Liver (tissue), 3 donors: ENCODE results near the gene WDR27.

Source experiments
- FOXA2 ChIP-seq: IDR thresholded peaks from 2 replicates; pipeline ENCODE4 v1.6.1; 2016; ENCODE audit warnings: antibody characterized with exemption
- RAD21 ChIP-seq, 2 donors: IDR thresholded peaks; 2 replicates each; pipeline ENCODE4 v1.6.1; 2016; ENCODE audit warnings: antibody characterized with exemption in 2 of 2, mild to moderate bottlenecking in 2 of 2
- RXRA ChIP-seq, 2 donors: IDR thresholded peaks; 2 replicates each; pipeline ENCODE4 v1.6.1; 2017 to 2018; ENCODE audit warnings: antibody characterized with exemption in 2 of 2, mild to moderate bottlenecking in 1 of 2
- TF ChIP-seq, protein P1 (sequence below): IDR thresholded peaks from 2 replicates; pipeline ENCODE4 v1.6.1; 2016; ENCODE audit warnings: antibody characterized with exemption
- TF ChIP-seq, protein P2 (sequence below): fragments of 150-350 bp; IDR thresholded peaks from 2 replicates; pipeline ENCODE4 v1.5.1; 2017; ENCODE audit warnings: improper control_type of control experiment, low read depth, low read length; ENCODE audit not compliant: missing input control
- donor health status: healthy.
- donor health status: healthy.

DNA sequence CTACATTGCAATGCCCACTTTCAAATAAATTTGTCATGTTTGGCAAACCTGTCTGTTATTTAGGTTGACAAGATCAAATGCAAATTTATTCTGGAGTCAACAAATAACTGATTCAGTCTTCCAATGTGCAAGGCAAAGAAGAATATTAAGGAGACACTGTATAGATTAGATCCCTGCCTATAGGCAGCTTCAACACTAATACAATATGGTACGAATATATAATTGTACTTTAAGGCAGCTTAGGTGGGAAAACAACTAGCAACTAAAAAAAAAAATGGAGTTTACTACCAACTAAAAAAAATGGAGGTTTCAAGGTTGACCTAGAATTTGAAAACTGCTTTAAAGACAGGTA is 24.2 kb upstream of the WDR27 start:
- TF ChIP-seq RXRA (IDR thresholded peaks at IDR 0.05) = no peak
- TF ChIP-seq, protein P1, sequence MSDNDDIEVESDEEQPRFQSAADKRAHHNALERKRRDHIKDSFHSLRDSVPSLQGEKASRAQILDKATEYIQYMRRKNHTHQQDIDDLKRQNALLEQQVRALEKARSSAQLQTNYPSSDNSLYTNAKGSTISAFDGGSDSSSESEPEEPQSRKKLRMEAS = no peak
- TF ChIP-seq, protein P2, sequence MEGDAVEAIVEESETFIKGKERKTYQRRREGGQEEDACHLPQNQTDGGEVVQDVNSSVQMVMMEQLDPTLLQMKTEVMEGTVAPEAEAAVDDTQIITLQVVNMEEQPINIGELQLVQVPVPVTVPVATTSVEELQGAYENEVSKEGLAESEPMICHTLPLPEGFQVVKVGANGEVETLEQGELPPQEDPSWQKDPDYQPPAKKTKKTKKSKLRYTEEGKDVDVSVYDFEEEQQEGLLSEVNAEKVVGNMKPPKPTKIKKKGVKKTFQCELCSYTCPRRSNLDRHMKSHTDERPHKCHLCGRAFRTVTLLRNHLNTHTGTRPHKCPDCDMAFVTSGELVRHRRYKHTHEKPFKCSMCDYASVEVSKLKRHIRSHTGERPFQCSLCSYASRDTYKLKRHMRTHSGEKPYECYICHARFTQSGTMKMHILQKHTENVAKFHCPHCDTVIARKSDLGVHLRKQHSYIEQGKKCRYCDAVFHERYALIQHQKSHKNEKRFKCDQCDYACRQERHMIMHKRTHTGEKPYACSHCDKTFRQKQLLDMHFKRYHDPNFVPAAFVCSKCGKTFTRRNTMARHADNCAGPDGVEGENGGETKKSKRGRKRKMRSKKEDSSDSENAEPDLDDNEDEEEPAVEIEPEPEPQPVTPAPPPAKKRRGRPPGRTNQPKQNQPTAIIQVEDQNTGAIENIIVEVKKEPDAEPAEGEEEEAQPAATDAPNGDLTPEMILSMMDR = no peak
- no peak for TF ChIP-seq RAD21 (IDR thresholded peaks at IDR 0.05)
- no peak for TF ChIP-seq FOXA2
